HFFc6 (cell line): ENCODE results near the gene TSPAN3. TPM values are rescaled to one million over a fixed set of nuclear protein-coding genes. Genes with fewer than 3 reads are reported as not detected.

ENCODE experiments used
- DNase-seq: peaks from one replicate; pipeline ENCODE4 v3.0.0-alpha.2; 2018
- H3K27ac Mint-ChIP-seq: 2 replicates; pipeline ENCODE4 v1.8.0; 2020; ENCODE audit warnings: mild to moderate bottlenecking, mixed read lengths
- H3K27me3 Mint-ChIP-seq: 2 replicates; pipeline ENCODE4 v1.8.0; 2021; ENCODE audit warnings: mild to moderate bottlenecking, moderate library complexity, mixed read lengths; ENCODE audit not compliant: insufficient read depth
- H3K36me3 Mint-ChIP-seq: 2 replicates; pipeline ENCODE4 v1.8.0; 2021; ENCODE audit warnings: low read depth, mixed read lengths
- H3K4me1 Mint-ChIP-seq: 2 replicates; pipeline ENCODE4 v1.8.0; 2020; ENCODE audit warnings: low read depth, mixed read lengths
- H3K4me3 Mint-ChIP-seq: 2 replicates; pipeline ENCODE4 v1.8.0; 2020; ENCODE audit warnings: mild to moderate bottlenecking, moderate library complexity, mixed read lengths
- H3K9me3 Mint-ChIP-seq: 2 replicates; pipeline ENCODE4 v1.8.0; 2020; ENCODE audit warnings: mild to moderate bottlenecking, mixed read lengths
- CTCF ChIP-seq: fragments of 200-600 bp; sonication (generic); IDR thresholded peaks from 2 replicates; pipeline ENCODE4 v1.5.0; 2021; ENCODE audit warnings: antibody characterized with exemption, mild to moderate bottlenecking
- total RNA-seq, 6 experiments: library from RNA; stranded (reverse); fragmentation: NEBNext Ultra II Directional; extraction: Animal tissue kit (Norgen Biotek cat#: 25700); gene quantifications; 2 replicates in 1 of 6; 3 replicates in 5 of 6; pipeline ENCODE4 v1.2.3, GENCODE V29; 2021

Gene TSPAN3
- total RNA-seq, 6 experiments from 2014 or later, result 153 to 222 (median 183) TPM

GRCh38 chr15:77085297-77085696 is 14.4 kb upstream of the TSPAN3 start:
- DNase-seq, result peak; percentile 20
- Mint-ChIP-seq H3K27me3 (peaks cover 17% of the 10 kb centered on the region), H3K4me3 (no peak overlapping the region), H3K36me3 (no peaks in the 10 kb centered on the region), H3K27ac (no peak overlapping the region), H3K9me3 (no peaks in the 10 kb centered on the region), H3K4me1 (peaks cover 15% of the 10 kb centered on the region)
- TF ChIP-seq CTCF, result no peak

- no peak for TF ChIP-seq CTCF
- peaks cover 15% of the 10 kb centered on the region for H3K4me1 Mint-ChIP-seq
- no peaks in the 10 kb centered on the region for H3K36me3 Mint-ChIP-seq
- no peak overlapping the region for H3K27ac Mint-ChIP-seq
- no peak for DNase-seq
- no peak overlapping the region for H3K4me3 Mint-ChIP-seq
- H3K27me3 Mint-ChIP-seq, result peaks cover 18% of the 10 kb centered on the region
- H3K9me3 Mint-ChIP-seq, result no peaks in the 10 kb centered on the region
These were observed 13.5 kb upstream of the TSPAN3 start for GRCh38 chr15:77084436-77084835.

- H3K27ac Mint-ChIP-seq, result no peak overlapping the region
- H3K4me3 Mint-ChIP-seq, result no peak overlapping the region
- H3K4me1 Mint-ChIP-seq, result peaks cover 15% of the 10 kb centered on the region
- H3K36me3 Mint-ChIP-seq, result no peaks in the 10 kb centered on the region
- no peak for TF ChIP-seq CTCF
- H3K27me3 Mint-ChIP-seq, result peaks cover 16% of the 10 kb centered on the region
- no peaks in the 10 kb centered on the region for H3K9me3 Mint-ChIP-seq
- DNase-seq, result no peak
These were observed 12.7 kb upstream of the TSPAN3 start for GRCh38 chr15:77083381-77084160.

GRCh38 chr15:77081971-77082370 is 11.1 kb upstream of the TSPAN3 start:
- TF ChIP-seq CTCF, result no peak
- Mint-ChIP-seq H3K27me3 (peaks cover 15% of the 10 kb centered on the region), H3K27ac (no peak overlapping the region), H3K36me3 (no peaks in the 10 kb centered on the region), H3K4me3 (no peak overlapping the region), H3K4me1 (peaks cover 15% of the 10 kb centered on the region), H3K9me3 (no peaks in the 10 kb centered on the region)
- DNase-seq, result no peak

GRCh38 chr15:77076323-77076915 is 5.5 kb upstream of the TSPAN3 start:
- Mint-ChIP-seq H3K36me3 (no peaks in the 10 kb centered on the region), H3K9me3 (no peaks in the 10 kb centered on the region), H3K27ac (no peak overlapping the region), H3K27me3 (peaks cover 27% of the 10 kb centered on the region), H3K4me1 (peaks cover 8% of the 10 kb centered on the region), H3K4me3 (no peak overlapping the region)
- no peak for TF ChIP-seq CTCF
- no peak for DNase-seq
